Upper lobe of right lung (tissue), 1 donor: ENCODE results near the gene PRKCA. TPM values are rescaled to one million over a fixed set of nuclear protein-coding genes. Genes with fewer than 3 reads are reported as not detected.

Experiments used
- ATAC-seq: fragments of 200-7000 bp; cut with Tn5 transposase; one replicate; pipeline ENCODE4 v1.9.1; 2020; ENCODE audit warnings: mild to moderate bottlenecking, moderate library complexity
- DNase-seq: peaks from one replicate; pipeline ENCODE4 v3.0.0-alpha.2; 2020
- H3K27ac ChIP-seq: fragments of 200-600 bp; one replicate; pipeline ENCODE4 v1.8.0; 2022
- H3K27me3 ChIP-seq: fragments of 200-600 bp; one replicate; pipeline ENCODE4 v1.8.0; 2022; ENCODE audit warnings: mild to moderate bottlenecking
- H3K36me3 ChIP-seq: fragments of 200-600 bp; one replicate; pipeline ENCODE4 v1.8.0; 2022
- H3K4me1 ChIP-seq: fragments of 200-600 bp; one replicate; pipeline ENCODE4 v1.8.0; 2022
- H3K4me3 ChIP-seq: fragments of 200-600 bp; one replicate; pipeline ENCODE4 v1.8.0; 2022; ENCODE audit warnings: mild to moderate bottlenecking
- H3K9me3 ChIP-seq: fragments of 200-600 bp; one replicate; pipeline ENCODE4 v1.8.0; 2022
- CTCF ChIP-seq: fragments of 200-600 bp; IDR thresholded peaks from one replicate; pipeline ENCODE4 v1.8.0; 2022; ENCODE audit warnings: antibody characterized with exemption
- intact Hi-C: fragments of 100-400 bp; cut with DNase I; formaldehyde crosslinking; loops from one replicate; pipeline ENCODE4 v1.11.0; 2022
- total RNA-seq: library from RNA; stranded (reverse); fragmentation: NEBNext Ultra II Directional; extraction: Animal tissue kit (Norgen Biotek cat#: 25700); gene quantifications from one replicate; pipeline ENCODE4 v1.2.1, GENCODE V29; 2021
- donor health status: DM: no; HTN: yes; CAD: no; lungs with severe emphysema.

The PRKCA gene
- total RNA-seq, 1 donor from 2014 or later: 43.4 TPM

- Histone ChIP-seq H3K9me3 (no peaks in the 10 kb centered on the region), H3K27me3 (no peaks in the 10 kb centered on the region), H3K4me1 (peaks cover 8% of the 10 kb centered on the region), H3K36me3 (no peaks in the 10 kb centered on the region), H3K4me3 (no peak overlapping the region), H3K27ac (no peak overlapping the region)
- intact Hi-C loops: loop anchor here (10.0 kb wide), 1 partner anchor 189 kb away; no protein-coding TSS in a partner anchor
- DNase-seq (no peak), ATAC-seq (peak; percentile 58)
- TF ChIP-seq CTCF: peak; percentile 63
Observed at GRCh38 chr17:66715745-66716156, 413.3 kb downstream of the PRKCA start.

GRCh38 chr17:66716236-66717026, 414.0 kb downstream of the PRKCA start:
- H3K9me3 ChIP-seq: no peaks in the 10 kb centered on the region
- H3K27ac ChIP-seq: no peak overlapping the region
- no peak for DNase-seq
- intact Hi-C loops: loop anchor here (10.0 kb wide), 1 partner anchor 188 kb away; no protein-coding TSS in a partner anchor
- H3K4me3 ChIP-seq: no peak overlapping the region
- no peak for ATAC-seq
- H3K4me1 ChIP-seq: peaks cover 8% of the 10 kb centered on the region
- H3K36me3 ChIP-seq: no peaks in the 10 kb centered on the region
- no peaks in the 10 kb centered on the region for H3K27me3 ChIP-seq
- no peak for TF ChIP-seq CTCF

GRCh38 chr17:66717641-66718058, 415.2 kb downstream of the PRKCA start:
- DNase-seq: peak; percentile 70
- H3K4me3 ChIP-seq: no peak overlapping the region
- no peaks in the 10 kb centered on the region for H3K4me1 ChIP-seq
- no peak overlapping the region for H3K27ac ChIP-seq
- intact Hi-C loops: loop anchor here (10.0 kb wide), 1 partner anchor 187 kb away; no protein-coding TSS in a partner anchor
- ATAC-seq: peak; percentile 74
- TF ChIP-seq CTCF: no peak
- H3K9me3 ChIP-seq: no peaks in the 10 kb centered on the region
- H3K36me3 ChIP-seq: no peaks in the 10 kb centered on the region
- no peaks in the 10 kb centered on the region for H3K27me3 ChIP-seq

- intact Hi-C loops: no loop called here
- Histone ChIP-seq H3K27me3 (no peaks in the 10 kb centered on the region), H3K4me1 (peaks cover 8% of the 10 kb centered on the region), H3K4me3 (no peak overlapping the region), H3K9me3 (no peaks in the 10 kb centered on the region), H3K27ac (no peak overlapping the region), H3K36me3 (no peaks in the 10 kb centered on the region)
- TF ChIP-seq CTCF: no peak
- no peak for DNase-seq
- no peak for ATAC-seq
Observed at GRCh38 chr17:66720027-66720426, 417.6 kb downstream of the PRKCA start.

GRCh38 chr17:66720567-66720966, 418.2 kb downstream of the PRKCA start:
- intact Hi-C loops: no loop called here
- Histone ChIP-seq H3K4me3 (no peak overlapping the region), H3K36me3 (no peaks in the 10 kb centered on the region), H3K9me3 (no peaks in the 10 kb centered on the region), H3K27ac (no peak overlapping the region), H3K4me1 (peaks cover 8% of the 10 kb centered on the region), H3K27me3 (no peaks in the 10 kb centered on the region)
- no peak for TF ChIP-seq CTCF
- no peak for DNase-seq
- no peak for ATAC-seq
